GM18870 (cell line): ENCODE results near the gene SLCO1A2.

ENCODE experiments used
- ATAC-seq: cut with Tn5 transposase; IDR thresholded peaks from one replicate; pipeline ENCODE4 v1.9.1; 2021; ENCODE audit warnings: moderate library complexity; ENCODE audit not compliant: unreplicated experiment

Gene SLCO1A2

DNA sequence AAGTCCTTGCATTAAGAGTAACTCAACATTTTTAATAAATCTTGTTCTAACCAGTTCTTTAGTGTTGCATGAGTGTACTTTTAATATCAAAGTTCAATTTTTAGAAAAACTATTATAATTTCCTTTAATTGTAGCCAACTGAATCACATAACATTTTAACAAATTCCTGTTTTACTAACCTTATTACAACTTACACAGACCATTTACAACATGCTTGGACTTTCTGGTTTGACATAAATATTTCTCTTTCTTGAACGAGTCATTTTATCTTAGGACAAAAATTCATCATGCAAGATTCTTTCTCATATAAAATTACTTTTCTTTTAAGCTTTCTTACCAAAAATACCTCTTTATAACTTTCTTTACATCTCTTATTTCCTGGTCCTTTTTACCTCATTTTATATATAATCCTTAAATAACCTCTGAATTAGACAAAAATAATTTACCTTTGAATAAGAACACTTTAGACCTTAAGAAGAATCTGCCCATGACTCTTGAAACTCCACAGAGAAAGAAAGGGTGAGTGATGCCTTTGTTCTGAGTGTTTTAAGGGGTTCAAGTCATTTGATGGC is 3.9 kb downstream of the SLCO1A2 start:
- no peak for ATAC-seq

GRCh38 chr12:21328578-21328977 is 6.1 kb downstream of the SLCO1A2 start:
- no peak for ATAC-seq

DNA sequence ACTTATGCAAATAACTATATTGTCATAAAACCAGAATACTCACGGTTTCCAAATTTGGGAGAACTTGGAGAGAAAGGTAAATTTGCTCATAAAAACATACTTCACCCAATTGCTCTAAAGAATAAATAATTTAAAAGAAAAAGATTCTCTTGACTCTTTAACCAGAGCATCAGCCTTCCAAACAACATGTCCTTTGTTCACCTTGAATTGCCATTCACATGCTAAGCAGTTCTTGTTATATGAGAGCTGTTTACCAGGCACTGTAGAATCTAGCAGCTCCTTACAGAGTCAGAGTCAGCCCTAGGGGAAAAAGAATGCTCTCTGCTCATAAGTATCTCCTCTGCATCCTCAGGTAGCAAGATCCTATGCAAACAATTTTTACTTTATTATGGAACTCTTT is 10.2 kb downstream of the SLCO1A2 start:
- ATAC-seq, result no peak

DNA sequence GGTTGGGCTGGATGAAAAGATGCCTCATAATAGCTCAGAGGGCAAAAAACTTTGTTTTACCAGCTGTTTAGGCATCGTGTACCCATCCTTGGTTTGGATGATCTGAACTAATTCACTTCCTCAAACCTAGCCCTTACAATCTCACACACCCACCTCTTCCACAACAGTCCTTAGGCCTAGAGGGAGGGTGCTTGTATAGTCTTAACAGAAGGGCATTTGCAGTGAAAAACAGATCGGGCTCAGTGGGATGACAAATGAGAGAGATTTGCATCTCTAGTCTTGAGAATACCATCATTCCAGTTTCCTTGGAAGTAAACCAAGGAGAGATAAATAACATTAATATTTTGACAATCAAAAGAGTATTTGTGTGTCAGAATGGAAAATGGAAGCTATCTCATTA is 11.0 kb downstream of the SLCO1A2 start:
- ATAC-seq, result no peak

DNA sequence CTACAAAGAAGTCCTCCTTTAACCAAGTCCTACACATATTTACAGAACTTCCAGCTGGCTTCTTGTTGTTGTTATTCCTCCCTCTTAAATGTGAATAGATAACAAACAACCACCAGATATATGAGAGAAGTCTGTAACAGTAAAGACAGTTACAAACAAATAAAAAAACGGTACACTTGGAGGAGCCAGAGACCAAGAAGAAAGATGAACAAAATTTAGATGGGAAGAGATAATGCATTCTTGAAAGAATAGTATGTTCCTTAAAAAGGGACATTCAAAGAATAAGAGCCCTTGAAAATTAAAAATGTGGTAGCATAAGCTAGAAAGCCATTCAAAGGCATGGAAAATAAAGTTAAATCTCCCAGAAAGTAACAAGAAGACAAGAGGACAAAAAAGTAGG is 25.9 kb downstream of the SLCO1A2 start:
- ATAC-seq, result no peak

- no peak for ATAC-seq
Measured at GRCh38 chr12:21305661-21306060, 29.1 kb downstream of the SLCO1A2 start.

- no peak for ATAC-seq
Measured at GRCh38 chr12:21300632-21301031, 34.1 kb downstream of the SLCO1A2 start.

DNA sequence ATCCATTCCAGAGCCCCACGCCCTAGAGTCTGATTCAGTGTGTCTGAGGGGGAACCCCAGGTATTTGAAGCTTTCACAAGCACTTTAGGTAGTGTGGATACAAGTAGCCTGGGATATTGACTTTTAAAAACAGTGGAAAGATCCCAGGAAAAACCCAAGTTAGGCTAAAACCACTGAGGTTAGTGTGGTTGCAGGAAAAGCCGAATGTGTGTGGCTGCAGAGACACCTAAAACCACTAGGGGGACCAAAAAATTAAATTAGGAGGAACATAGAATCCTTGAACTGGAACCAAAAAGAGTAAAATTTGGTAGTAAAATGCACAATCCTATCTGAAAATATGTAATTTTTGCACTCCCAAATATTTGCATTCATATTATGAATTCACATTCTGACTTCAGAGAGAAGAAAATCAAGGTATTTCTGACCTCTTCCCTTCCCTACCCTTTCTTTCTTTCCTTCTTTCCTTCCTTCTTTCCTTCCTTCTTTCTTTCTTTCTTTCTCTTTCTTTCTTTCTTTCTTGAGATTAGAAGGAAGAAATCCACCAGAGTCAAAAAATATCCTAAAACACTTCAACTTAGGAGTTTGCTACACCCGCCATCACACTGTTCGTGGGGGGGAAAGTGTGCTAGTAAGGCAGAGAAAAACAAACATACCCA is 37.8 kb downstream of the SLCO1A2 start:
- ATAC-seq, result no peak

GRCh38 chr12:21296348-21296747 is 38.4 kb downstream of the SLCO1A2 start:
- ATAC-seq, result no peak

DNA sequence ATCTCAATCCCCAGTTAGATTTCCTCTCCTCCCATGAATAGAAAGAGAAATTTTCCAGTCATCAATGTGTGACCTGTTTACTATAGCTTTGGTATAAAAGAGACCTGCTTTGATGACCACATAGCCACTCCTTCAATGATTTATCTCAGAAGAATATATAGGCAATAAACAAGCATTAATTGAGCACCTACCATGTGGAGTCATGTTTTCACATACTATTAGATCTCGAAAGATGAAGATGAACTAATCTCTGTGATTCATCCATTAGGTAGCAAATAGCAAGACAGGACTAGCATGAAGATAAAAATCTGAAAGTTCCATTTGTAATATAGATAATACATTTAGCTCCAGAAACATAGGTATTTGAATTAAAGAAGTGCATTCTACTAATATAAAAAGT is 40.5 kb downstream of the SLCO1A2 start:
- ATAC-seq, result no peak

DNA sequence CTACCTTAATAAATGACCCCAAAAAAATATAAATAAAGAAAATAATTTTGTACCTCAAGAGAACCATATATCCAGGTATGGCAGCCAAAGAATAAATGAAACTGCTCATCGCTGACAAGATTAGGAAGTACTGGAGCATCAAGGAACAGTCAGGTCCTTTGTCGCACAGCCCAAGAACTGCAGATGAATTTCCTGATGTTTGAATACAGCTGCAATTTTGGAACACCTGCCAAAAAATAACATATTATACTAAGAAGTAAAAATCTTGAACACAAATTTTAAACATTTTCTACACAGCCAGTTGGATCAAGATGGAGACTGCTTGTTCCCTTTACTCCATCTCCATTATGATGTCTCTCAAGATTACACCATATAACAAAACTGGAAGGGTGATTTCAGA is 42.6 kb downstream of the SLCO1A2 start:
- ATAC-seq, result no peak

- no peak for ATAC-seq
Measured at GRCh38 chr12:21289698-21290097, 45.0 kb downstream of the SLCO1A2 start.

GRCh38 chr12:21276826-21277225 is 57.9 kb downstream of the SLCO1A2 start:
- no peak for ATAC-seq

DNA sequence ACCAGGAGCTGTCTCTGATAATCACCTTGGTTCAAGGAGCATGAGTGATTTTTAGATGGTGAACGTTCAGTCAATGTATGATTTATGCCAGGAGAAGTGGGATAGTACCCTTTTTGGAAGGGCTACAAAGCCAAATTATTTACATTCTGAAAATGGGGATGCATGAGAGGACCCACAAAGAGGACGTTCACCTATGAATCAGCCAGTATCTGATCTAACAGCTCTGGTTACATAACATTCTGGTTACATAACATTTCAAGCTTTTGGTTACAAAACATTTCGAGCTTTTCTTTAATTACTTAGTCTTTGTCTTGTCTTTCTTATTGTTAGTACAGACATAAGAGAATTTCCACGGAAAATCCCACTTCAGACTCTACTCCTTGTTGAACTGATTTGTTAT is 68.8 kb downstream of the SLCO1A2 start:
- no peak for ATAC-seq

- no peak for ATAC-seq
Measured at GRCh38 chr12:21264232-21264631, 70.5 kb downstream of the SLCO1A2 start.

DNA sequence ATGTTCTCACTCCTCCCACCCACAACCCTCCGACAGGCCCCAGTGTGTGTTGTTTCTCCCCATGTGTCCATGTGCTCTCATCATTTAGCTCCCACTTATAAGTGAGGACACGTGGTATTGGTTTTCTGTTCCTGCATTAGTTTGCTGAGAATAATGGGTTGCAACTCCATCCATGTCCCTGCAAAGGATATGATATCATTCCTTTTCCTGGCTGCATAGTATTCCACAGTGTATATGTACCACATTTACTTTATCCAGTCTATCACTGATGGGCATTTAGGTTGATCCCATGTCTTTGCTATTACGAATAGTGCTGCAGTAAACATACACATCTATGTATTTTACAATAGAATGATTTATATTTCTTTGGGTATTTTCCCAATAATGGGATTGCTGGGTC is 77.5 kb downstream of the SLCO1A2 start:
- ATAC-seq, result no peak

- no peak for ATAC-seq
Measured at GRCh38 chr12:21252070-21252469, 82.6 kb downstream of the SLCO1A2 start.

DNA sequence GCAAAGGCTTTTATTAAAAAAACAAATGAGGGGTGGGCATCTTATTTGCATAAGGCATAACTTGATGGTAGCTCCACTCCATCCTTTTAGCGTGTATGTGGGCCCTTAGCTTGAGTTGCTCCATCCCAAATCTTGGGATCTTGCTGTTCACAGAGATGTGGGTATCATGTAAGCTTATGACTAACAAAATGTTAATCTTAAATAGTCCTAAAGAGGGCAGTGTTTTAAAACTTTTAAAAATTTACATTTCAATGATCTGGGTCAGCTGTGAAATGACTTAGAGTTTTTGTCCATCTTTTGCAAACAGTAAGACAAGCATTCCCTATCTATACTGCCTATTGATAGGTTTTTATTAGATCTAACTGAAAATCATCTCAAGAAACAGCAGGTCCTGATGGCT is 86.0 kb downstream of the SLCO1A2 start:
- no peak for ATAC-seq

- no peak for ATAC-seq
Measured at GRCh38 chr12:21239866-21240265, 94.9 kb downstream of the SLCO1A2 start.

DNA sequence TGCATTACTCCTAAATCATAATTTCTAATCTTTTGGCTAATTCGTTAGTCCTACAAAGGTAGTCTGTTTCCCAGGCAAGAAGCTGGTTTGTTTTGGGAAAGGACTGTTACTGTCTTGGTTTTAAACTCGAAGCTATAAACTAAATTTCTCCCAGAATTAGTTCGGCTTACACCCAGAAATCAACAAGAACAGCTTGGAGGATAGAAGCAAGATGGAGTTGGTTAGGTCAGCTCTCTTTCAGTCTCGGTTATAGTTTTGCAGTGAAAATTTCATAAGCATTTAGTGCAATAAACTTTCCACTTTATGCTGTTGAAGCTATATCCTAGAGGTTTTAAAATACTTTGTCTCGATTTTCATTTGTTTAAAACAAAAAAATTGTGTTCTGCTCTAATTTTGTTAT is 100.3 kb downstream of the SLCO1A2 start:
- no peak for ATAC-seq

GRCh38 chr12:21223930-21224329 is 110.8 kb downstream of the SLCO1A2 start:
- ATAC-seq, result no peak

- ATAC-seq, result no peak
Measured at GRCh38 chr12:21221778-21222177, 112.9 kb downstream of the SLCO1A2 start.

GRCh38 chr12:21221072-21221471 is 113.6 kb downstream of the SLCO1A2 start:
- ATAC-seq, result no peak
